ENCODE data around the gene RPIA. TPM values are rescaled to one million over a fixed set of nuclear protein-coding genes. Genes with fewer than 3 reads are reported as not detected.

The RPIA gene
- total RNA-seq, 5 donors from 2014 or later (not counting 1 experiment from before 2014, with no cell fraction given), result 23.6 to 30.3 (median 24.0) TPM

DNA sequence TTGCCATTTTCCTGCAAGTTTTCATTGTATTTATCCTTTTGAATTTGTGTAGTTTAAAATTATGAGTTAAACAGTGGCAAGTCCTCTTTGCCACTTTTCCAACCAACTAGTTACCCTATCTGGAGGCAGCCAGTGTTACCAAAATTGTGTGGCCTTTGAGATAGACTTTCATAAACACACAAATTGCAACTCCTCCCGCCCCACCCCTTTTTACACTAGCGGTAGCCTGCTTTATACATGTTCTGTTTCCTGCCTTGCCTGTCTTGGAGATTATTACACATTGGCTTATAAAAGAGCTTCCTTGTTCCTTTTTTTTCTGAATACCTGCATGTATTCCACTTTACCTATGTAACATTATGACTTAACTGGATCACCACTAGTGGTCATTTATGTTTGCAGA lies 56.5 kb downstream of the RPIA start:
- H3K36me3 ChIP-seq (ENCODE audit: control insufficient read depth in 2 of 2, extremely low read depth in 1 of 2, insufficient read depth in 1 of 2, low read length in 1 of 2), result peaks cover 3 to 58% of the 10 kb centered on the region in 2 donors
- DNase-seq, result peak in 1 of 35 experiments; percentile 17
- no peaks in the 10 kb centered on the region for H3K27me3 Mint-ChIP-seq
- H3K4me1 Mint-ChIP-seq, result peaks cover 45 to 80% (median 47%) of the 10 kb centered on the region in 3 donors
- H3K4me3 ChIP-seq (ENCODE audit: control insufficient read depth in 1 of 2, extremely low read depth in 1 of 2, low read length in 1 of 2), result no peak overlapping the region
- ATAC-seq (replicated peaks in 1 of 4), result peak in 3 of 4 experiments; percentile 21 to 44 (median 35)
- no CpG with 5 or more reads among the region's 2 CpGs for WGBS (ENCODE audit: insufficient coverage)
- peak overlapping the region in 1 of 3 donors; percentile 55 for H3K4me3 Mint-ChIP-seq
- ChIA-PET CTCF (interaction anchor here in 1 of 2 donors (1.7 kb wide), 1 partner anchor 8 kb away, joined by 5 read pairs; no protein-coding TSS in a partner anchor), POLR2A (no interaction called here)
- peaks cover 92% of the 10 kb centered on the region for H3K36me3 Mint-ChIP-seq
- no peak overlapping the region for H3K27ac ChIP-seq (ENCODE audit: low read length)
- peaks cover 3% of the 10 kb centered on the region for H3K9me3 ChIP-seq
- peak overlapping the region; percentile 80 to 87 for H3K27ac Mint-ChIP-seq
- peaks cover 8 to 22% (median 17%) of the 10 kb centered on the region in 3 donors for H3K9me3 Mint-ChIP-seq
- H3K4me1 ChIP-seq (ENCODE audit: control insufficient read depth in 1 of 2, extremely low read depth in 1 of 2, insufficient read depth in 2 of 2, low read length in 2 of 2), result peaks cover 7 to 10% of the 10 kb centered on the region in 2 experiments
- no peaks in the 10 kb centered on the region for H3K27me3 ChIP-seq (replicated peaks in 1 of 2; ENCODE audit: control insufficient read depth in 2 of 2, extremely low read depth in 1 of 2, insufficient read depth in 2 of 2, low read length in 1 of 2)

DNA sequence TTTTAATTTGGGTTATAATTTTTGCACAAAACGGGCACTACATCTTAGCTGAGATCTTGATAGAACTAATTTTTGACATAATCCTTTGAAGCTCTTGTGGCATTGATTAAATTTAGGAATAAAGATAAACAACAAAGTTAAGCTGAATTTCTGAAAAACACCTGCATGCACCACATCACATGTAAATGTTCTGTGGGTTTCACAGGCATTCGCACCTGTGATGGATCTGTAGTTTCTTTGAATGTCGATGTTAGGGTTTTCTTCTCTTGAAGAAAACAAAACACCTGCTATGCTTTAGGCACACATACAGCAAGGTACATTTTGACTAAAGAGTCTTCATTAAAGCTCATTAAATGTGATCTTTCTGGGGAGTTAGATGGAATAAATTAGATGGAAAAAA lies 60.3 kb downstream of the RPIA start:
- Mint-ChIP-seq H3K4me1 (peaks cover 57 to 91% (median 67%) of the 10 kb centered on the region in 3 donors), H3K4me3 (peak overlapping the region in 1 of 3 donors; percentile 61), H3K27me3 (no peaks in the 10 kb centered on the region), H3K36me3 (peaks cover 71% of the 10 kb centered on the region), H3K27ac (peak overlapping the region; percentile 84 to 89), H3K9me3 (no peaks in the 10 kb centered on the region)
- ChIA-PET CTCF (interaction anchor here (0.7 to 1.7 kb wide), 5 partner anchors 8 to 189 kb away, joined by 3 to 8 read pairs (median 3); no protein-coding TSS in a partner anchor), POLR2A (interaction anchor here in 1 of 2 donors (0.9 kb wide), 1 partner anchor 43 kb away, joined by 3 read pairs; no protein-coding TSS in a partner anchor)
- no CpG with 5 or more reads among the region's 3 CpGs for WGBS (ENCODE audit: insufficient coverage)
- peaks cover 3 to 44% of the 10 kb centered on the region in 2 donors for H3K36me3 ChIP-seq (ENCODE audit: control insufficient read depth in 2 of 2, extremely low read depth in 1 of 2, insufficient read depth in 1 of 2, low read length in 1 of 2)
- H3K9me3 ChIP-seq, result no peaks in the 10 kb centered on the region
- H3K4me3 ChIP-seq (ENCODE audit: control insufficient read depth in 1 of 2, extremely low read depth in 1 of 2, low read length in 1 of 2), result no peak overlapping the region
- peak in 8 of 35 experiments; percentile 21 to 52 (median 37) for DNase-seq
- H3K27ac ChIP-seq (ENCODE audit: low read length), result peak overlapping the region; percentile 82
- no peaks in the 10 kb centered on the region for H3K27me3 ChIP-seq (replicated peaks in 1 of 2; ENCODE audit: control insufficient read depth in 2 of 2, extremely low read depth in 1 of 2, insufficient read depth in 2 of 2, low read length in 1 of 2)
- H3K4me1 ChIP-seq (ENCODE audit: control insufficient read depth in 1 of 2, extremely low read depth in 1 of 2, insufficient read depth in 2 of 2, low read length in 2 of 2), result peaks cover 20 to 31% of the 10 kb centered on the region in 2 experiments
- ATAC-seq (replicated peaks in 1 of 4), result peak in 3 of 4 experiments; percentile 30 to 68 (median 32)

DNA sequence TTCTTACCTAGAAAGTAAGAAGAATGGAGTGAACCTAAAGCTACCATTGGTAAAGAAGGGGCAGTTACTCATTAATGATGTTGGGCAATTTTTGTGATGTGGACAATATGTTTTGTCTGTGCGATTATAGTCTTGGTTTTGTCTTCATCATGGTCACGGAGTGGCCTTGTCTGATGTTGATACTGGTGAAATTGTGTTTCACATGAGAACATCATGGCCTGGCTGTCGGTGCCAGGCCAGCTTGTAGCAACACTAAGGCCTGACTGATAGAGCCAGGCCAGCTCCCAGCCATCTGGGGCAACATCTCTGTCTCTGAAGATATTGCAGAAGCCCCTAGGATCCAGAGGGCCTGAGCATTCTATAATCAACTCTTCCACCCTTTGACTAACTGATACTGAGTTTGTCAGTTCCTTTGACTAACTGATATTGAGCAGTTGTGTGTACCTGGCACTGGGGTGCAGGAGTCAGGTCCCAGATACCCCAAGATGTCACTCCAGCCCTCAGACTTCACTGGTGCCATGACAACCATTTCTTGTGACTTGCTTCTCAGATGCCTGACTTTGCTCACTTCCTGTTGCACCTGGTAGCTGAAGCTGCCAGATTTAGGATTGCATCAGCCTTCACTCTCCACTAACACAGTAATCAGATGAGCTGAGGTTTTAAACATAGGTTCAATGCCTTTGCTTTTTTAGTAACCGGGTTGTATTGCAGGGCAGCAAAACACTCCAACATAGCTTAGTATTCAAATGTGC lies 62.5 kb downstream of the RPIA start:
- no peaks in the 10 kb centered on the region for H3K9me3 ChIP-seq
- peak overlapping the region; percentile 89 to 97 for H3K27ac Mint-ChIP-seq
- peaks cover 0 to 11% (median 6%) of the 10 kb centered on the region in 3 donors for H3K9me3 Mint-ChIP-seq
- H3K4me3 Mint-ChIP-seq, result peak overlapping the region in 1 of 3 donors; percentile 55
- peaks cover 41 to 69% (median 52%) of the 10 kb centered on the region in 3 donors for H3K4me1 Mint-ChIP-seq
- H3K36me3 ChIP-seq (ENCODE audit: control insufficient read depth in 2 of 2, extremely low read depth in 1 of 2, insufficient read depth in 1 of 2, low read length in 1 of 2), result peaks cover 3 to 30% of the 10 kb centered on the region in 2 donors
- WGBS (ENCODE audit: insufficient coverage), result 100% methylated on average over 3 of the region's 4 CpGs
- DNase-seq, result peak in 29 of 35 experiments; percentile 12 to 71 (median 38)
- ATAC-seq (replicated peaks in 1 of 4), result peak; percentile 80 to 87 (median 84)
- peaks cover 20 to 31% of the 10 kb centered on the region in 2 experiments for H3K4me1 ChIP-seq (ENCODE audit: control insufficient read depth in 1 of 2, extremely low read depth in 1 of 2, insufficient read depth in 2 of 2, low read length in 2 of 2)
- CTCF ChIA-PET, result interaction anchor here in 1 of 2 donors (0.5 to 1.6 kb wide), 3 partner anchors 14 to 122 kb away, joined by 3 to 4 read pairs (median 4); no protein-coding TSS in a partner anchor
- H3K36me3 Mint-ChIP-seq, result peaks cover 65% of the 10 kb centered on the region
- POLR2A ChIA-PET, result no interaction called here
- H3K27ac ChIP-seq (ENCODE audit: low read length), result peak overlapping the region; percentile 82
- no peaks in the 10 kb centered on the region for H3K27me3 ChIP-seq (replicated peaks in 1 of 2; ENCODE audit: control insufficient read depth in 2 of 2, extremely low read depth in 1 of 2, insufficient read depth in 2 of 2, low read length in 1 of 2)
- H3K27me3 Mint-ChIP-seq, result no peaks in the 10 kb centered on the region
- no peak overlapping the region for H3K4me3 ChIP-seq (ENCODE audit: control insufficient read depth in 1 of 2, extremely low read depth in 1 of 2, low read length in 1 of 2)

DNA sequence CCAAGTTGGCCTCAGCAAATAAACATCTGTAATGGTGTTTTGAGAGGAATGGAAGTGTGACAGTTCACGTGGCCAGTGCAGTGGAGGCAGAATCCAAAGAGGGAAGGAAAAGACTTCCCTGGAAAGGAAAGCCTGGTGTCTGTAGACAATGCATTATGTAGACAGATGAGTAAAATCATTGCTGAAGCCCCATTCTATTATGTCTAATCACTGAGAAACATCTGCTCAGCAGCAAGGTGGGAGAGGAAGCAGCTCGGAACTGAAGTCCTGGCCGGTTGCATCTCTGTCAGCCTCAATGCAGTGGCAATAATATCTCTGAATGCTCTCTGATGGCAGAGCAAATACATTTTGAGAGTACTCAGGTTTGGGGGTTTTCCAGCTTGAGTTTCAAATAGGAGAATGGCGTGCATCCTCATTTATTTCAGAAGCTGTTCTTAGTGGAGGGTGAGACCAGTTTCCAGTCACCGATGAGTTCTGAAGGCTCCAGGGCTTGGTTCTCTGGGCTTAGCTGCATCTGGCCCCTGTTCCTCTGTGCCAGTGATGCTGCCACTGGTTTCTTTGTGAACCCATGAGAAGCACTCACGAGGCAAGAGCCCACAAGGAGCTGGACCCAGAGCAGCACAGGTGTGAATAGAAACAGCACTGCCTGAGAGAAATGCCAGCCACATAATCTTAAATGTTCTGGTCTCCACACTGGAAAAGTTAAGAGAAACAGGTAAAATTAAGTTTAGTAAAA lies 63.3 kb downstream of the RPIA start:
- peaks cover 3 to 25% of the 10 kb centered on the region in 2 donors for H3K36me3 ChIP-seq (ENCODE audit: control insufficient read depth in 2 of 2, extremely low read depth in 1 of 2, insufficient read depth in 1 of 2, low read length in 1 of 2)
- ChIA-PET CTCF (interaction anchor here in 1 of 2 donors (1.1 to 1.6 kb wide), 2 partner anchors 15 to 122 kb away, joined by 4 read pairs; no protein-coding TSS in a partner anchor), POLR2A (no interaction called here)
- H3K4me3 ChIP-seq (ENCODE audit: control insufficient read depth in 1 of 2, extremely low read depth in 1 of 2, low read length in 1 of 2), result no peak overlapping the region
- Mint-ChIP-seq H3K27ac (peak overlapping the region; percentile 89 to 97), H3K4me3 (peak overlapping the region in 1 of 3 donors; percentile 55), H3K36me3 (peaks cover 59% of the 10 kb centered on the region), H3K27me3 (no peaks in the 10 kb centered on the region), H3K9me3 (peaks cover 0 to 13% (median 10%) of the 10 kb centered on the region in 3 donors), H3K4me1 (peaks cover 38 to 61% (median 48%) of the 10 kb centered on the region in 3 donors)
- DNase-seq (peak in 3 of 35 experiments; percentile 13 to 32 (median 19)), ATAC-seq (replicated peaks in 1 of 4) (peak; percentile 16 to 24 (median 21))
- peaks cover 20 to 31% of the 10 kb centered on the region in 2 experiments for H3K4me1 ChIP-seq (ENCODE audit: control insufficient read depth in 1 of 2, extremely low read depth in 1 of 2, insufficient read depth in 2 of 2, low read length in 2 of 2)
- no peaks in the 10 kb centered on the region for H3K9me3 ChIP-seq
- H3K27me3 ChIP-seq (replicated peaks in 1 of 2; ENCODE audit: control insufficient read depth in 2 of 2, extremely low read depth in 1 of 2, insufficient read depth in 2 of 2, low read length in 1 of 2), result no peaks in the 10 kb centered on the region
- H3K27ac ChIP-seq (ENCODE audit: low read length), result peak overlapping the region; percentile 82
- 54% methylated on average over 4 of the region's 6 CpGs for WGBS (ENCODE audit: insufficient coverage)

DNA sequence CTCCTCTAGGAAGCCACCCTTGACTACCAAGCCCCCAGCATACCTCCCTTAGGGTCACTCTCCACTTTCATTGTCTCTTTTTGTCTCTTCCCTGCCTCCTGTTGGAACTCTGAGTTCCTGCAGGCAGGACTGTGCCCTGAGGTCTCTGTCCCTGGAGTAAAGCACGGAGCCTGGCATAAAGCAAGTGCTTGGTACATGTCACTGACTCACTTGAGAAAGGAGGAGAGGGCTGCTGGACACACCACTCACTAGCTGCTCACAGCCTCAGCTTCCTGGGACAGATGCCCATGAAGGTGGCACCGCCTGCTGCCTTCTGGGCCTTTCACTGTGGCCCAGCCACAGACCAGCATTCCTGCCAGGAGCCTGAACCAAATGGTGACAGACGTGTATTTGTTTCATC lies 64.4 kb downstream of the RPIA start:
- peak overlapping the region; percentile 81 to 89 for H3K27ac Mint-ChIP-seq
- H3K4me3 ChIP-seq (ENCODE audit: control insufficient read depth in 1 of 2, extremely low read depth in 1 of 2, low read length in 1 of 2), result no peak overlapping the region
- no peaks in the 10 kb centered on the region for H3K27me3 Mint-ChIP-seq
- H3K36me3 Mint-ChIP-seq, result peaks cover 58% of the 10 kb centered on the region
- DNase-seq (no peak), ATAC-seq (replicated peaks in 1 of 4) (no peak)
- H3K4me1 Mint-ChIP-seq, result peaks cover 38 to 54% (median 46%) of the 10 kb centered on the region in 3 donors
- WGBS (ENCODE audit: insufficient coverage), result 100% methylated on average over 1 of the region's 3 CpGs
- H3K9me3 Mint-ChIP-seq, result peaks cover 0 to 20% (median 10%) of the 10 kb centered on the region in 3 donors
- H3K4me1 ChIP-seq (ENCODE audit: control insufficient read depth in 1 of 2, extremely low read depth in 1 of 2, insufficient read depth in 2 of 2, low read length in 2 of 2), result peaks cover 20 to 31% of the 10 kb centered on the region in 2 experiments
- no peaks in the 10 kb centered on the region for H3K27me3 ChIP-seq (replicated peaks in 1 of 2; ENCODE audit: control insufficient read depth in 2 of 2, extremely low read depth in 1 of 2, insufficient read depth in 2 of 2, low read length in 1 of 2)
- ChIA-PET CTCF (interaction anchor here in 1 of 2 donors (1.6 kb wide), 1 partner anchor 16 kb away, joined by 4 read pairs; no protein-coding TSS in a partner anchor), POLR2A (no interaction called here)
- peaks cover 3 to 17% of the 10 kb centered on the region in 2 donors for H3K36me3 ChIP-seq (ENCODE audit: control insufficient read depth in 2 of 2, extremely low read depth in 1 of 2, insufficient read depth in 1 of 2, low read length in 1 of 2)
- H3K4me3 Mint-ChIP-seq, result peak overlapping the region in 1 of 3 donors; percentile 9
- peak overlapping the region; percentile 82 for H3K27ac ChIP-seq (ENCODE audit: low read length)
- no peaks in the 10 kb centered on the region for H3K9me3 ChIP-seq

DNA sequence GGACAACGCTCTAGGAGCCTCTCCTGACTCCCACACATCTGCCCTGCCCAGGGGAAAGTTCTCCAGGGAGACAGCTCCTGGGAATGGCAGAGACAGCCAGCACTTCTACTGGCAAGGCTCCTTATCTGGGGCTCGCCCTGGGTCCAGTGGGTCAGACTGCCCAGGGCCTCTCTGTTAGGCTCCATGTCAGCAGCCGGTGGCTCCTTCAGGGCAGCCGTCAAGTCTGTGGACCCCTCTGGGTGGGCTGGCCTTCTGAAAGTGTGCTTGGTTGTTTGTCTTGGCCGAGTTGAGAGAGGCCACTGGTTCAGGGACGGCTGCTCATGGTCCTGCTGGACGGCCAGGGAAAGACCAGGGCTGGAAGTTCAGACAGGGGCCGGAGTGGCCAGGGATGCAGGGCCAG lies 65.6 kb downstream of the RPIA start:
- Mint-ChIP-seq H3K27ac (peak overlapping the region in 1 of 2 donors; percentile 89), H3K9me3 (peaks cover 0 to 20% (median 10%) of the 10 kb centered on the region in 3 donors), H3K36me3 (peaks cover 46% of the 10 kb centered on the region), H3K4me3 (no peak overlapping the region), H3K27me3 (no peaks in the 10 kb centered on the region), H3K4me1 (peaks cover 28 to 42% (median 35%) of the 10 kb centered on the region in 3 donors)
- DNase-seq (no peak), ATAC-seq (replicated peaks in 1 of 4) (no peak)
- Histone ChIP-seq H3K4me3 (ENCODE audit: control insufficient read depth in 1 of 2, extremely low read depth in 1 of 2, low read length in 1 of 2) (no peak overlapping the region), H3K27ac (ENCODE audit: low read length) (peak overlapping the region; percentile 82), H3K9me3 (no peaks in the 10 kb centered on the region), H3K27me3 (replicated peaks in 1 of 2; ENCODE audit: control insufficient read depth in 2 of 2, extremely low read depth in 1 of 2, insufficient read depth in 2 of 2, low read length in 1 of 2) (no peaks in the 10 kb centered on the region), H3K36me3 (ENCODE audit: control insufficient read depth in 2 of 2, extremely low read depth in 1 of 2, insufficient read depth in 1 of 2, low read length in 1 of 2) (peaks cover 3 to 5% of the 10 kb centered on the region in 2 donors), H3K4me1 (ENCODE audit: control insufficient read depth in 1 of 2, extremely low read depth in 1 of 2, insufficient read depth in 2 of 2, low read length in 2 of 2) (peaks cover 14 to 31% of the 10 kb centered on the region in 2 experiments)
- 97% methylated on average over 8 of the region's 8 CpGs for WGBS (ENCODE audit: insufficient coverage)
- ChIA-PET CTCF (no interaction called here), POLR2A (no interaction called here)
